Karpas-422 (cell line): ENCODE data around the gene HAUS6. TPM values are rescaled to one million over a fixed set of nuclear protein-coding genes. Genes with fewer than 3 reads are reported as not detected.

ENCODE experiments used
- DNase-seq: peaks from one replicate; pipeline ENCODE4 v3.0.0-alpha.2; 2015
- H2AFZ ChIP-seq: fragments of 200-600 bp; sonication (generic); 2 replicates; pipeline ENCODE4 v1.6.1; 2014; ENCODE audit warnings: antibody characterized with exemption, low read length, mixed read lengths
- H3K27ac ChIP-seq: fragments of 200-600 bp; sonication (generic); 2 replicates; pipeline ENCODE4 v1.5.1; 2014; ENCODE audit warnings: mild to moderate bottlenecking, low read length, moderate library complexity
- H3K27me3 ChIP-seq: fragments of 200-600 bp; sonication (generic); 2 replicates; pipeline ENCODE4 v1.6.1; 2014; ENCODE audit warnings: low read length, mixed read lengths
- H3K36me3 ChIP-seq: fragments of 200-600 bp; sonication (generic); 2 replicates; pipeline ENCODE4 v1.6.1; 2014; ENCODE audit warnings: low read length, mixed read lengths; ENCODE audit not compliant: insufficient read depth
- H3K4me1 ChIP-seq: fragments of 200-600 bp; sonication (generic); 2 replicates; pipeline ENCODE4 v1.6.1; 2014; ENCODE audit warnings: mild to moderate bottlenecking, low read length, mixed read lengths
- H3K4me2 ChIP-seq: fragments of 200-600 bp; sonication (generic); 2 replicates; pipeline ENCODE4 v1.6.1; 2014; ENCODE audit warnings: low read length, low read depth, mild to moderate bottlenecking; ENCODE audit not compliant: poor library complexity, severe bottlenecking
- H3K4me3 ChIP-seq: fragments of 200-600 bp; sonication (generic); 2 replicates; pipeline ENCODE4 v1.5.1; 2014; ENCODE audit warnings: mild to moderate bottlenecking, antibody characterized with exemption, low read length, mixed read lengths
- H3K79me2 ChIP-seq: fragments of 200-600 bp; sonication (generic); 2 replicates; pipeline ENCODE4 v1.6.1; 2014; ENCODE audit warnings: mild to moderate bottlenecking, low read length, mixed read lengths
- H3K9ac ChIP-seq: fragments of 200-600 bp; sonication (generic); 2 replicates; pipeline ENCODE4 v1.6.0; 2014; ENCODE audit warnings: low read length
- H3K9me2 ChIP-seq: fragments of 200-600 bp; sonication (generic), shearing (Covaris generic); replicated peaks from 2 replicates; pipeline ENCODE4 v1.6.0; 2014; ENCODE audit warnings: mild to moderate bottlenecking, low read length, moderate library complexity; ENCODE audit not compliant: insufficient read depth
- H3K9me3 ChIP-seq: fragments of 300-700, 200-600 bp; sonication (generic); 2 replicates; pipeline ENCODE4 v1.6.1; 2014; ENCODE audit warnings: low read length, mixed read lengths
- H4K20me1 ChIP-seq: fragments of 200-600 bp; sonication (generic); 2 replicates; pipeline ENCODE4 v1.6.1; 2014; ENCODE audit warnings: mild to moderate bottlenecking, antibody characterized with exemption, low read length, low read depth; ENCODE audit not compliant: insufficient read depth
- total RNA-seq: library from RNA; depleted of rRNA; stranded (reverse); fragments of >200 nt; shearing (Covaris generic); gene quantifications from 2 replicates; pipeline ENCODE4 v1.2.3, GENCODE V29; 2014; ENCODE audit warnings: low replicate concordance

The HAUS6 gene
- total RNA-seq, 1 experiment from 2014 or later: 32.6 TPM

GRCh38 chr9:19122490-19123042 is 19.9 kb upstream of the HAUS6 start:
- no peaks in the 10 kb centered on the region for H3K9me2 ChIP-seq
- no peak overlapping the region for H3K4me3 ChIP-seq
- no peak overlapping the region for H3K4me2 ChIP-seq
- H3K27me3 ChIP-seq: no peaks in the 10 kb centered on the region
- H3K4me1 ChIP-seq: peaks cover 13% of the 10 kb centered on the region
- H2AFZ ChIP-seq: no peak overlapping the region
- no peak overlapping the region for H3K9ac ChIP-seq
- no peak for DNase-seq
- H3K27ac ChIP-seq: no peak overlapping the region
- peaks cover 37% of the 10 kb centered on the region for H3K36me3 ChIP-seq
- H4K20me1 ChIP-seq: no peaks in the 10 kb centered on the region
- peaks cover 14% of the 10 kb centered on the region for H3K79me2 ChIP-seq
- H3K9me3 ChIP-seq: no peaks in the 10 kb centered on the region

DNA sequence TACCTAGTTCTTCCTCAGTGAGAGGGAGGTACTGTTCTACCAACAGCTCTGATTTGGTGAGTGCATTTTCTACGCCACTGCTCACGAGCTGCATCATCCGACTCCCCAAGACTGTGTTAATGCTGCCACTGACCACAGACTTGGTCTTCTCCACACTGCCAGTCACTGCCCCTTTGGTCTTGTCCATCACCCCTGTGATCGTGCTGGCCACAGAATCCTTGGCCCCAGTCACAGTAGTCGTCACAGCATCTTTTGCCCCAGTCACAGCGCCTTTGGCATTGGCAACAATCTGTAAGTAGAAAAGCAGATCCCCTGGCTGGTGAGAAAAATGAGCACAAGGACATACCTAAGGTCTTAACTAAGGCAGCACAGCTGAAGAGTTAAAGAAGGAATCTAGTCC is 18.2 kb upstream of the HAUS6 start:
- H3K27me3 ChIP-seq: no peaks in the 10 kb centered on the region
- no peak overlapping the region for H3K9ac ChIP-seq
- no peaks in the 10 kb centered on the region for H3K9me2 ChIP-seq
- H3K36me3 ChIP-seq: peaks cover 46% of the 10 kb centered on the region
- H3K4me3 ChIP-seq: no peak overlapping the region
- no peaks in the 10 kb centered on the region for H3K9me3 ChIP-seq
- peaks cover 3% of the 10 kb centered on the region; the same call in 1 of the 2 replicates for H3K4me1 ChIP-seq
- H2AFZ ChIP-seq: no peak overlapping the region
- peaks cover under 1% of the 10 kb centered on the region for H3K79me2 ChIP-seq
- DNase-seq: no peak
- H3K27ac ChIP-seq: no peak overlapping the region
- H3K4me2 ChIP-seq: no peak overlapping the region
- no peaks in the 10 kb centered on the region for H4K20me1 ChIP-seq

DNA sequence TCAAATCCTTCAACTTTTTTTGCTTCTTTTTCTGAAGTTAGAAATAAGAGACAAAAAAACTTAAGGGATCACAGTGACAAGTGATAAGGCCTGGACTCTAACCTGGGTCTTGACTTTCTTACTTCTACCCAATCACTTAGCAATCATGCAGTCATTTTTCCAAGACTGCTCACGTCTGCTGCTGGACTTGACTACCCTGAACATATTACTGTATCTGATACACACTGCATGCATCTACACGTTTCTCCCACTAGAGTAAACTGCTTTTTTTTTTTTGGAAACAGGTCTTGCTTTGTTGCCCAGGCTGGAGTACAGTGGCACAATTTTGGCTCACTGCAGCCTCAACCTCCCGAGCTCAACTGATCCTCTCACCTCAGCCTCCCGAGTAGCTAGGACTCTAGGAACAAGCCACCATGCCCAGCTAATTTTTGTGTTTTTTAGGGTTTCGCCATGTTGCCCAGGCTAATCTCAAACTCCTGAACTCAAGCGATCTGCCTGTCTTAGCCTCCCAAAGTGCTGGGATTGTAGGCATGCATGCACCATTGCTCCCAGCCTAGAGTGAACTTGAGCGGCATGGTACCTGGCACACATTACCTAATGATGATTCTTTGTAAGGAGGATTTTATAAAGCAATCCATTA is 17.2 kb upstream of the HAUS6 start:
- Histone ChIP-seq H3K9ac (no peak overlapping the region), H3K9me2 (no peaks in the 10 kb centered on the region), H4K20me1 (no peaks in the 10 kb centered on the region), H3K4me2 (no peak overlapping the region), H2AFZ (no peak overlapping the region), H3K27ac (no peak overlapping the region), H3K4me3 (no peak overlapping the region), H3K27me3 (no peaks in the 10 kb centered on the region), H3K9me3 (no peaks in the 10 kb centered on the region), H3K4me1 (peaks cover under 1% of the 10 kb centered on the region; the same call in 1 of the 2 replicates), H3K36me3 (peaks cover 50% of the 10 kb centered on the region), H3K79me2 (no peaks in the 10 kb centered on the region)
- no peak for DNase-seq

GRCh38 chr9:19119246-19119645 is 16.5 kb upstream of the HAUS6 start:
- H3K27ac ChIP-seq: no peak overlapping the region
- no peak overlapping the region for H2AFZ ChIP-seq
- H3K27me3 ChIP-seq: no peaks in the 10 kb centered on the region
- H3K9me3 ChIP-seq: no peaks in the 10 kb centered on the region
- no peaks in the 10 kb centered on the region for H3K4me1 ChIP-seq
- peaks cover 48% of the 10 kb centered on the region for H3K36me3 ChIP-seq
- no peaks in the 10 kb centered on the region for H3K79me2 ChIP-seq
- no peaks in the 10 kb centered on the region for H4K20me1 ChIP-seq
- no peak for DNase-seq
- no peaks in the 10 kb centered on the region for H3K9me2 ChIP-seq
- H3K9ac ChIP-seq: no peak overlapping the region
- H3K4me3 ChIP-seq: no peak overlapping the region
- no peak overlapping the region for H3K4me2 ChIP-seq

- no peak overlapping the region for H3K4me3 ChIP-seq
- H3K9ac ChIP-seq: no peak overlapping the region
- peaks cover 37% of the 10 kb centered on the region for H3K36me3 ChIP-seq
- no peaks in the 10 kb centered on the region for H4K20me1 ChIP-seq
- H3K27ac ChIP-seq: no peak overlapping the region
- no peak overlapping the region for H3K4me2 ChIP-seq
- no peaks in the 10 kb centered on the region for H3K4me1 ChIP-seq
- no peaks in the 10 kb centered on the region for H3K9me3 ChIP-seq
- no peak overlapping the region for H2AFZ ChIP-seq
- no peaks in the 10 kb centered on the region for H3K79me2 ChIP-seq
- no peaks in the 10 kb centered on the region for H3K9me2 ChIP-seq
- no peaks in the 10 kb centered on the region for H3K27me3 ChIP-seq
- DNase-seq: no peak
These were observed 14.5 kb upstream of the HAUS6 start for GRCh38 chr9:19117039-19117716.

DNA sequence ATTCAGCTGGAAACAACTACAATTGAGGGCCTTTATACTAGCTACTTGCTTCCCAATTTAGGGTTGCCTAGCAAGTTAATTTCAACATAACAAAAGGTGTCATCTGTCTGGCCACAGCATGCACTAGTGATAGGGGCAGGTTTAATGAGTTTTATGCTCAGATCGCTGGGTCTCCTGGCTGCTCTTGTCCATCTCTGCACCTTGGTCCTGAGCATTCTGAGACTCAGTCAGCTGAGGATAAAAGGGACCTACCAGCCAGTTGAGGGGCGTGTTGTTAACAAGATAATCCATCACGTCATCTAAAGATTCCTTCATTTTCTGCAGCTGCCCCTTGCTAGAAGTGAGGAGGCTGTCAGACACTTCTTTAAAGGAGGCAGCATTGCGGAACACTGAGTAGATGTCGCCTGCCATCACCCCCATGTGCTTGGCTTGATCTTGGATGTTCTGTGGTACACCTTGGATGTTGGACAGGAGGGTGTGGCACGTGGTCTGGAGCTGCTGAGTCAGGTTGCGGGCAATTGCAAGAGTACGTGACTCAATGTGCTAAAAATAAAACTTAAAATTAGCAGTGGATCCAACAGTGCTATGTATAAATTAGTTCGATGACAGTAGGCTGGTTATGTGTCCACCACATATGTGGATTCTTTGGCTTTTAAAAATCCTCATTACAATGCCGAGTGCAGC is 13.5 kb upstream of the HAUS6 start:
- H3K79me2 ChIP-seq: no peaks in the 10 kb centered on the region
- no peak overlapping the region for H3K27ac ChIP-seq
- no peak for DNase-seq
- H2AFZ ChIP-seq: no peak overlapping the region
- H3K4me2 ChIP-seq: no peak overlapping the region
- no peaks in the 10 kb centered on the region for H4K20me1 ChIP-seq
- H3K9me3 ChIP-seq: no peaks in the 10 kb centered on the region
- no peaks in the 10 kb centered on the region for H3K27me3 ChIP-seq
- peaks cover 37% of the 10 kb centered on the region for H3K36me3 ChIP-seq
- H3K9me2 ChIP-seq: no peaks in the 10 kb centered on the region
- no peak overlapping the region for H3K9ac ChIP-seq
- no peak overlapping the region for H3K4me3 ChIP-seq
- H3K4me1 ChIP-seq: no peaks in the 10 kb centered on the region

- Histone ChIP-seq H2AFZ (no peak overlapping the region), H3K79me2 (no peaks in the 10 kb centered on the region), H3K9me3 (no peaks in the 10 kb centered on the region), H3K9me2 (no peaks in the 10 kb centered on the region), H3K4me1 (no peaks in the 10 kb centered on the region), H3K27me3 (no peaks in the 10 kb centered on the region), H3K4me3 (no peak overlapping the region), H4K20me1 (no peaks in the 10 kb centered on the region), H3K36me3 (peaks cover 25% of the 10 kb centered on the region), H3K27ac (no peak overlapping the region), H3K4me2 (no peak overlapping the region), H3K9ac (no peak overlapping the region)
- no peak for DNase-seq
These were observed 12.1 kb upstream of the HAUS6 start for GRCh38 chr9:19114680-19115270.
